Progenitor cell of endocrine pancreas (in vitro differentiated cells): Measurements from ENCODE around the gene RBM18. TPM values are rescaled to one million over a fixed set of nuclear protein-coding genes. Genes with fewer than 3 reads are reported as not detected.

Experiments used
- DNase-seq: peaks from one replicate; pipeline ENCODE4 v3.0.0; 2021; ENCODE audit warnings: low spot score; ENCODE audit not compliant: unreplicated experiment
- H3K27ac Mint-ChIP-seq: 2 replicates; pipeline ENCODE4 v1.8.0; 2021; ENCODE audit warnings: mild to moderate bottlenecking, moderate library complexity, mixed read lengths
- H3K27me3 Mint-ChIP-seq: 2 replicates; pipeline ENCODE4 v1.8.0; 2021; ENCODE audit warnings: mixed read lengths
- H3K36me3 Mint-ChIP-seq: 2 replicates; pipeline ENCODE4 v1.8.0; 2022; ENCODE audit warnings: mixed read lengths; ENCODE audit not compliant: insufficient read depth
- H3K4me1 Mint-ChIP-seq: 2 replicates; pipeline ENCODE4 v1.8.0; 2021; ENCODE audit warnings: low read depth, mixed read lengths
- H3K4me3 Mint-ChIP-seq: 2 replicates; pipeline ENCODE4 v1.8.0; 2021; ENCODE audit warnings: low read depth, mild to moderate bottlenecking, moderate library complexity, mixed read lengths
- H3K9me3 Mint-ChIP-seq: 2 replicates; pipeline ENCODE4 v1.8.0; 2021; ENCODE audit warnings: low read depth, mixed read lengths
- CTCF ChIP-seq: fragments of 200-600 bp; sonication (generic); IDR thresholded peaks from one replicate; pipeline ENCODE4 v1.5.0; 2021; ENCODE audit warnings: antibody characterized with exemption, mild to moderate bottlenecking; ENCODE audit not compliant: unreplicated experiment
- total RNA-seq: library from RNA; stranded (reverse); gene quantifications from 2 replicates; pipeline ENCODE4 v1.2.1, GENCODE V29; 2021

Gene RBM18
- total RNA-seq, 1 donor from 2014 or later, result 23.6 TPM

- no peak overlapping the region for H3K27ac Mint-ChIP-seq
- H3K9me3 Mint-ChIP-seq, result no peaks in the 10 kb centered on the region
- no peak for TF ChIP-seq CTCF
- peaks cover 55% of the 10 kb centered on the region for H3K27me3 Mint-ChIP-seq
- peaks cover 6% of the 10 kb centered on the region for H3K4me1 Mint-ChIP-seq
- no peak overlapping the region for H3K4me3 Mint-ChIP-seq
- H3K36me3 Mint-ChIP-seq, result no peaks in the 10 kb centered on the region
- DNase-seq, result no peak
These were observed 68.8 kb downstream of the RBM18 start for GRCh38 chr9:122195875-122196274.

DNA sequence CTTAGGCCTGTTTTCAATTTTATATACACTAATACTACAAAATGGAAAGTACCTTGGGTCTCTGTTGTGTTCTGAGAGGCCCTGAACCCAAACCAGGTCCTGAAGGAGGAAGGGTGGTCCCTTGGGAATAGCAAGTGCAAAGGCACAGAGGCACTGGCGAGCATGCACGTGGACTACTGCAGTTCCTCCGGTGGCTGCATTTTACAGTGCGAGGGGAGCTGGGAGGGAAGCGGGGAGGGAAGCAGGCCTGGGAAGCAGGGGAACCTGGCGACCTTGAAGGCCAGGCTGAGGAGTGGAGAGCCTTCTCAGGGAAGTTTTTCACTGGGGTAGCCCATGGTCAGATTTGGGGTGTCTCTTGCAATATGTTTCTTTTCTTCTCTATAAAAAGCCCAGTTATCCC lies 71.0 kb downstream of the RBM18 start:
- no peak overlapping the region for H3K27ac Mint-ChIP-seq
- peaks cover 41% of the 10 kb centered on the region for H3K27me3 Mint-ChIP-seq
- peaks cover 6% of the 10 kb centered on the region for H3K4me1 Mint-ChIP-seq
- H3K4me3 Mint-ChIP-seq, result no peak overlapping the region
- no peaks in the 10 kb centered on the region for H3K36me3 Mint-ChIP-seq
- TF ChIP-seq CTCF, result no peak
- H3K9me3 Mint-ChIP-seq, result no peaks in the 10 kb centered on the region
- DNase-seq, result no peak

DNA sequence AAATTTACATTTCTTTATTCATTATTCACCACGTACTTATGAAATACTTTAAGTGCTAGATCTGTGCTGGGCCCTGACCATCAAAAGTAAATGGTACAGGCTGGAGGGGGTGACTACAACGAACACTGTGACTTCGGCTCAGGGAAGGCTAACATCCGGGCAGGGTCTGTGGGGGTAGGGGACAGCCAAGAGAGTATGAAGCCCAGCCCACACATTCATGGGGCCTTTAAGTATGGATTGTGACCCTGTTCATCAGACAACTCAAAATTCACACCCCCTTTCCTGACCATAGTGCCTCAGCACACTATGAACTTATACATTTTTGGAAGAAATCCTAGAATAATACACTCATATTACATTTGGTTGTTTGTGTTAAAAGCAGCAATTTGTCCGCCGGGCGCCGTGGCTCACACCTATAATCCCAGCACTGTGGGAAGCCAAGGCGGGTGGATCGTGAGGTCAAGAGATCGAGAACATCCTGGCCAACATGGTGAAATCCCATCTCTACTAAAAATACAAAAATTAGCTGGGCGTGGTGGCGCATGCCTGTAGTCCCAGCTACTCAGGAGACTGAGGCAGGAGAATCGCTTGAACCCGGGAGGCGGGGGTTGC lies 71.6 kb downstream of the RBM18 start:
- H3K4me3 Mint-ChIP-seq, result no peak overlapping the region
- TF ChIP-seq CTCF, result no peak
- DNase-seq, result no peak
- no peaks in the 10 kb centered on the region for H3K9me3 Mint-ChIP-seq
- peaks cover 35% of the 10 kb centered on the region for H3K27me3 Mint-ChIP-seq
- no peaks in the 10 kb centered on the region for H3K36me3 Mint-ChIP-seq
- peaks cover 6% of the 10 kb centered on the region for H3K4me1 Mint-ChIP-seq
- H3K27ac Mint-ChIP-seq, result no peak overlapping the region

DNA sequence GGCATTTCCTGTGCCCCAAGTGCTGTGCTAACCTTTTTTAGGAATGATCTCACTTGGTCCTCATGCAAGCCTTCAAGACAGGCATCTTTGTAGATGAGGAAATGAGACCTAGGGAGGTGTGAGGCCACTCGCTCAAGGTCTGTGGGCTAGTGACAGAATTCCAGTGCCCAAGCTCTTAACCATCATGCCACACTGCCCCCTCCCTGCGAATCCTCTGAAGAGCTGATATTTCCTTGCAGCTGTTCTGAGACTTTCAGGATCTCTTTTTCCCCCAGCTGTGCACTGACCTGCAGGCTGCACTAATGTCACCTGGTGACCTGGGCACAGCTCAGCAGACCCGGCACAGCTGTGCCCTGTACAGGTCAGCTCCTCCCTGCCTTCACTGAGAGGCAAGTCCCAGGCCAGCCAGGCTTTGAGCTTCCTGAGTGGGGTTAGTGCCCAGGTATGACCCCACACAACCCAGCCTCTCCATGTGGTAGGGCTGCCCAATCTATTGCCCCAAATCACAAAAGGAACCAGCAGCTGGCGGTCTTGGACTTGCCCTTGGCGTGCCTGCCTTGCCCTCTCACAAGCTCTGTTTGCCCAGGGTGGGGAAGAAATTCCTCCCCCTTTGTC lies 72.3 kb downstream of the RBM18 start:
- Mint-ChIP-seq H3K4me3 (no peak overlapping the region), H3K4me1 (peaks cover 5% of the 10 kb centered on the region), H3K27me3 (peaks cover 39% of the 10 kb centered on the region), H3K36me3 (no peaks in the 10 kb centered on the region), H3K9me3 (no peaks in the 10 kb centered on the region), H3K27ac (no peak overlapping the region)
- no peak for TF ChIP-seq CTCF
- DNase-seq, result no peak

DNA sequence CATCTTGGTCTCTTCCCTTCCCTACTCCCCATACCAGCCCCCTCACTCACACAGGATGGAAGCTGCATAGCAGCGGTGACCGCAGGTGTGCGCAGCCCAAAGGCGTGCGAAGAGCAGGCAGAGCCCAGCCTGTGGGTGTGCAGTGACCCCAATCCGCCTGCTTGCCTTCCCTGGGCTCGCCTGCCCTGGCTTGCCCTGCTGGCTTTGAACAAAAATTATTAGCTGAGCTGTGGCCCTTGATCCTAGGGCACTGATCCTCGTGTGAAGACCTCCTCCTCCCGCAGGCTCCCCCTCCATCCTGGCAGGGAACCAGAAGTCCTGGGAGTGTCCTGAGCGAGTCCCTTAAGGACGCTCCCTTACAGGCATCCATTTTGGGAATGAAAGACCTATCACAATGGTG lies 73.1 kb downstream of the RBM18 start:
- Mint-ChIP-seq H3K4me1 (peaks cover 2% of the 10 kb centered on the region), H3K27ac (no peak overlapping the region), H3K9me3 (no peaks in the 10 kb centered on the region), H3K36me3 (no peaks in the 10 kb centered on the region), H3K27me3 (peaks cover 32% of the 10 kb centered on the region), H3K4me3 (no peak overlapping the region)
- TF ChIP-seq CTCF, result no peak
- no peak for DNase-seq
